K562 (cell line): ENCODE measurements around the gene MCM9. TPM values are rescaled to one million over a fixed set of nuclear protein-coding genes. Genes with fewer than 3 reads are reported as not detected.
A peak's percentile ranks its signal among the peaks of the same experiment; 100 is the strongest.

Experiments used
- ATAC-seq: fragments of 200-7000 bp; cut with Tn5 transposase; 3 replicates; pipeline ENCODE4 v1.9.1; 2020; ENCODE audit warnings: moderate library complexity
- BruUV-seq: library from RNA; stranded (reverse); fragments of 400-500 nt; replicated peaks from 2 replicates; lab custom pipeline; 2021; lab: Mats Ljungman, UMichigan
- CTCF ChIA-PET: fragments of 300-600 bp; formaldehyde crosslinking; extraction: SDS; loops from one replicate; lab custom pipeline; 2021; ENCODE audit warnings: low intra/inter-chr PET ratio; lab: Yijun Ruan, JAX
- POLR2A ChIA-PET: fragments of 300-600, 350-650 bp; sonication (Branson Sonifier 250); formaldehyde crosslinking; extraction: SDS; loops from one replicate; lab custom pipeline; 2021; ENCODE audit warnings: antibody characterized with exemption, inconsistent platforms; lab: Yijun Ruan, JAX
- DNase-seq, 4 experiments: peaks; one replicate each; pipeline versions ENCODE4 v3.0.0 to v3.0.0-alpha.2; 2011 to 2018; ENCODE audit warnings: low spot score in 3 of 4, mixed read lengths in 3 of 4; ENCODE audit errors: extremely low read depth in 1 of 4
- FAIRE-seq: peaks from 2 replicates; lab custom pipeline; 2011; peaks lifted over from hg19 to GRCh38; lab: Jason Lieb, UNC
- H2AFZ ChIP-seq: 2 replicates; pipeline ENCODE4 v1.6.0; 2011; ENCODE audit warnings: low read depth, low read length, control low read depth, inconsistent platforms
- H3K27ac ChIP-seq: fragments of 200-600 bp; 3 replicates; pipeline ENCODE4 v1.8.0; 2011; ENCODE audit warnings: low read depth, mild to moderate bottlenecking, control low read depth, inconsistent platforms, low read length, moderate library complexity, mixed read lengths; ENCODE audit errors: extremely low read depth
- H3K27me3 ChIP-seq, 2 experiments: fragments of 300-600 bp in 1 of 2; 2 replicates in 1 of 2; 3 replicates in 1 of 2; pipeline versions ENCODE4 v1.6.0 to v1.8.0; 2011; ENCODE audit warnings: inconsistent platforms in 2 of 2, low read length in 2 of 2, mild to moderate bottlenecking in 1 of 2, mixed read lengths in 1 of 2, moderate library complexity in 1 of 2; ENCODE audit not compliant: control insufficient read depth in 2 of 2, insufficient read depth in 2 of 2
- H3K36me3 ChIP-seq: fragments of 300-600 bp; 3 replicates; pipeline ENCODE4 v1.8.0; 2011; ENCODE audit warnings: mild to moderate bottlenecking, low read length, inconsistent platforms; ENCODE audit not compliant: control insufficient read depth, insufficient read depth
- H3K4me1 ChIP-seq, 2 experiments: fragments of 200-600 bp in 1 of 2; replicated peaks in 1 of 2; 2 replicates in 1 of 2; 3 replicates in 1 of 2; pipeline versions ENCODE4 v1.5.1 to v1.8.0; 2011; ENCODE audit warnings: inconsistent platforms in 2 of 2, low read length in 2 of 2, mild to moderate bottlenecking in 1 of 2, mixed read lengths in 1 of 2, moderate library complexity in 1 of 2; ENCODE audit not compliant: control insufficient read depth in 2 of 2, insufficient read depth in 2 of 2
- H3K4me2 ChIP-seq: 2 replicates; pipeline ENCODE4 v1.6.1; 2011; ENCODE audit warnings: low read length, control low read depth, inconsistent platforms, mixed read lengths; ENCODE audit not compliant: insufficient read depth
- H3K4me3 ChIP-seq: fragments of 200-600 bp; sonication (generic), shearing (Covaris generic); 2 replicates; pipeline ENCODE4 v1.5.1; 2016; ENCODE audit warnings: control low read depth, inconsistent platforms
- H3K79me2 ChIP-seq: fragments of 200-600 bp; 3 replicates; pipeline ENCODE4 v1.8.0; 2011; ENCODE audit warnings: low read length, inconsistent platforms; ENCODE audit not compliant: control insufficient read depth, insufficient read depth
- H3K9ac ChIP-seq, 2 experiments: 2 replicates each; pipeline versions ENCODE4 v1.6.0 to v1.6.1; 2011; ENCODE audit warnings: low read depth in 2 of 2, low read length in 2 of 2, control low read depth in 1 of 2, inconsistent platforms in 1 of 2, mild to moderate bottlenecking in 1 of 2, mixed read lengths in 1 of 2; ENCODE audit not compliant: insufficient read depth in 1 of 2
- H3K9me1 ChIP-seq: one replicate; pipeline ENCODE4 v1.6.0; 2011; ENCODE audit warnings: inconsistent platforms, mild to moderate bottlenecking, low read length, moderate library complexity; ENCODE audit not compliant: control insufficient read depth, insufficient read depth
- H3K9me3 ChIP-seq: replicated peaks from 2 replicates; pipeline ENCODE4 v1.5.1; 2011; ENCODE audit warnings: low read depth, low read length, inconsistent platforms; ENCODE audit not compliant: control insufficient read depth, insufficient read depth
- H4K20me1 ChIP-seq: replicated peaks from 2 replicates; pipeline ENCODE4 v1.6.1; 2011; ENCODE audit warnings: low read length, inconsistent platforms, mixed read lengths; ENCODE audit not compliant: control insufficient read depth, insufficient read depth
- ATF1 ChIP-seq, 2 experiments: fragments of 450-650 bp in 1 of 2; IDR thresholded peaks; 2 replicates each; pipeline ENCODE4 v1.6.1; 2016; ENCODE audit warnings: missing compliant biosample characterization in 1 of 2, missing genetic modification characterization in 1 of 2
- GTF2E2 ChIP-seq: fragments of 200-800 bp; sonication (Bioruptor generic); IDR thresholded peaks from 2 replicates; pipeline ENCODE4 v1.6.1; 2016; ENCODE audit warnings: missing genetic modification characterization, missing compliant biosample characterization
- MCM3 ChIP-seq: fragments of 450-650 bp; IDR thresholded peaks from 2 replicates; pipeline ENCODE4 v1.6.1; 2016
- MNT ChIP-seq, 2 experiments: fragments of 450-650 bp; conservative IDR thresholded peaks; 2 replicates each; pipeline ENCODE4 v1.6.1; 2017; ENCODE audit warnings: mild to moderate bottlenecking in 2 of 2, moderate library complexity in 2 of 2
- MXI1 ChIP-seq: IDR thresholded peaks from 2 replicates; pipeline ENCODE4 v1.6.1; 2011; ENCODE audit warnings: low read depth, mild to moderate bottlenecking, improper control_type of control experiment, low read length
- MYNN ChIP-seq, 2 experiments: sonication (generic); formaldehyde crosslinking in 1 of 2; IDR thresholded peaks; 2 replicates each; pipeline versions ENCODE4 v1.5.0 to v1.6.1; 2016 to 2020; ENCODE audit warnings: antibody characterized with exemption in 1 of 2, missing genetic modification reagents in 1 of 2
- RAD21 ChIP-seq, 2 experiments: fragments of 250-450 bp in 1 of 2; fragments of 450-650 bp in 1 of 2; sonication (Bioruptor Pico) in 1 of 2; formaldehyde crosslinking in 1 of 2; IDR thresholded peaks in 1 of 2; conservative IDR thresholded peaks in 1 of 2; 2 replicates each; pipeline versions ENCODE4 v1.4.0 to v1.8.0; 2020 to 2022; ENCODE audit warnings: mild to moderate bottlenecking in 2 of 2, moderate library complexity in 1 of 2
- RBM39 ChIP-seq: fragments of 200-400 bp; formaldehyde crosslinking; optimal IDR thresholded peaks from 2 replicates; pipeline ENCODE3; 2018; ENCODE audit warnings: low read depth, low read length
- RUNX1 ChIP-seq: sonication (generic); IDR thresholded peaks from 2 replicates; pipeline ENCODE4 v1.6.1; 2016; ENCODE audit warnings: antibody characterized with exemption, low read depth
- SIN3B ChIP-seq: fragments of 450-650 bp; IDR thresholded peaks from 2 replicates; pipeline ENCODE4 v1.6.1; 2017; ENCODE audit warnings: low read depth, mild to moderate bottlenecking, moderate library complexity
- ZNF778 ChIP-seq: fragments of 450-650 bp; formaldehyde crosslinking; IDR thresholded peaks from 2 replicates; pipeline ENCODE4 v1.4.0; 2020; ENCODE audit warnings: mild to moderate bottlenecking, moderate library complexity
- in situ Hi-C: fragments of 300-500 bp; cut with MboI; formaldehyde crosslinking; loops from 4 replicates; pipeline ENCODE4 v1.15.0; 2018; ENCODE audit warnings: inconsistent platforms, mixed read lengths
- intact Hi-C: fragments of 100-400 bp; cut with micrococcal nuclease; formaldehyde crosslinking; loops from 2 replicates; pipeline ENCODE4 v1.14.2; 2022
- polyA plus RNA-seq, 8 experiments: library from polyadenylated mRNA; depleted of rRNA in 4 of 8; stranded (reverse) in 5 of 8; unstranded in 3 of 8; fragments of >200 nt; fragmentation: Nextera tagmentation in 2 of 8; fragmentation: Illumina TruSeq in 1 of 8; extraction: Ambion mirVana in 2 of 8; extraction: Trizol in 1 of 8; gene quantifications; 2 replicates each; pipeline versions ENCODE4 v1.2.1 to v1.2.3, GENCODE V29; 2011 to 2014; ENCODE audit warnings: inconsistent platforms in 1 of 8, missing spikeins in 1 of 8
- total RNA-seq, 7 experiments: library from RNA; depleted of rRNA in 6 of 7; stranded (reverse); fragments of >200 nt in 6 of 7; fragmentation: Illumina TruSeq in 2 of 7; extraction: Trizol in 2 of 7; gene quantifications; 2 replicates each; pipeline versions ENCODE4 v1.2.1 to v1.2.3, GENCODE V29; 2011 to 2021; ENCODE audit warnings: low replicate concordance in 1 of 7
- TF ChIP-seq, protein P1 (sequence below): fragments of 200-800 bp; sonication (Bioruptor generic); IDR thresholded peaks from 2 replicates; pipeline ENCODE4 v1.6.1; 2016; ENCODE audit warnings: missing genetic modification characterization, missing compliant biosample characterization

The MCM9 gene
- total and polyA plus RNA-seq, 9 of the 15 experiments (the other 6 are each of a cell fraction or from before 2014, with no cell fraction given), result 4.8 to 16.7 (median 11.6) TPM

DNA sequence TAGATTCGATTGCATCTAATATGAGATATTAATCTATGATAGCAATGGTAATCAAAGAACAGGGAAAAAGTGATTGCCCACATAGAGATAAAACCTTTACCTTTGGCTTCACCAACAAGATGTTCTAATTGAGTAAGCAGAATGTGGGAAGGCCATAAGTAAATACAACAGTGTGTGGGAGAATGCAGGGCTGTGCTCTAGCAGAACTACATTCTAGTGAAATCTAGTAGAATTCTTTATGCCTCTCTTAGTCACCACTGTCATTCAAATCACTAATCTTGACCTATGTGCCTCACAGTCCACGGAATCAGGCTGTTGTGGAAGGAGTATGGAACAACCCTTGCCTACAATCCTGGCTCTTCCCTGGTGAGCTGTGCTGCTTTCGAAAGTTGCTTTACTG is 30.4 kb upstream of the MCM9 start (continued):
- TF ChIP-seq MXI1, result no peak
- no peak for TF ChIP-seq RUNX1
- TF ChIP-seq GTF2E2, result no peak
- no peak for TF ChIP-seq RBM39
- TF ChIP-seq MYNN (IDR thresholded peaks at IDR 0.05), result no peak
- TF ChIP-seq MYNN (CRISPR knock-in tag; IDR thresholded peaks at IDR 0.05), result no peak
- no peak for TF ChIP-seq ATF1 (CRISPR knock-in tag; IDR thresholded peaks at IDR 0.05)
- no peak for TF ChIP-seq ATF1 (tag; IDR thresholded peaks at IDR 0.05)
- TF ChIP-seq ZNF778, result no peak
- TF ChIP-seq SIN3B, result no peak
- TF ChIP-seq RAD21 (CRISPR knock-in tag; conservative IDR thresholded peaks at IDR 0.05 in 1 of 2, IDR thresholded peaks at IDR 0.05 in 1 of 2), result no peak
- no peak for TF ChIP-seq MCM3

- Histone ChIP-seq H4K20me1 (no peaks in the 10 kb centered on the region), H3K27ac (no peak overlapping the region), H3K4me2 (no peak overlapping the region), H3K4me1 (no peaks in the 10 kb centered on the region), H3K9me1 (no peaks in the 10 kb centered on the region), H3K9ac (no peak overlapping the region), H3K36me3 (no peaks in the 10 kb centered on the region), H3K79me2 (no peaks in the 10 kb centered on the region), H3K9me3 (no peaks in the 10 kb centered on the region), H2AFZ (no peak overlapping the region), H3K27me3 (no peaks in the 10 kb centered on the region), H3K4me3 (no peak overlapping the region)
- DNase-seq, result peak in 1 of 4 experiments; percentile 13
- intact Hi-C loops, result loop anchor here (5.0 to 10.0 kb wide), 2 partner anchors 678 to 1864 kb away; no protein-coding TSS in a partner anchor
- no TSS peak for BruUV-seq
- ChIA-PET CTCF (interaction anchor here (0.7 to 3.4 kb wide), 3 partner anchors 11 to 218 kb away, joined by 3 to 19 read pairs (median 4); no protein-coding TSS in a partner anchor), POLR2A (no interaction called here)
- FAIRE-seq, result peak; percentile 37
- ATAC-seq, result no peak
- in situ Hi-C loops, result no loop called here
- 0 out of 4 replicates have a peak, but pooled peaks of 1 of the 2 experiments have one; percentile 18 for TF ChIP-seq MNT (conservative IDR thresholded peaks at IDR 0.05)
- TF ChIP-seq, protein P1, sequence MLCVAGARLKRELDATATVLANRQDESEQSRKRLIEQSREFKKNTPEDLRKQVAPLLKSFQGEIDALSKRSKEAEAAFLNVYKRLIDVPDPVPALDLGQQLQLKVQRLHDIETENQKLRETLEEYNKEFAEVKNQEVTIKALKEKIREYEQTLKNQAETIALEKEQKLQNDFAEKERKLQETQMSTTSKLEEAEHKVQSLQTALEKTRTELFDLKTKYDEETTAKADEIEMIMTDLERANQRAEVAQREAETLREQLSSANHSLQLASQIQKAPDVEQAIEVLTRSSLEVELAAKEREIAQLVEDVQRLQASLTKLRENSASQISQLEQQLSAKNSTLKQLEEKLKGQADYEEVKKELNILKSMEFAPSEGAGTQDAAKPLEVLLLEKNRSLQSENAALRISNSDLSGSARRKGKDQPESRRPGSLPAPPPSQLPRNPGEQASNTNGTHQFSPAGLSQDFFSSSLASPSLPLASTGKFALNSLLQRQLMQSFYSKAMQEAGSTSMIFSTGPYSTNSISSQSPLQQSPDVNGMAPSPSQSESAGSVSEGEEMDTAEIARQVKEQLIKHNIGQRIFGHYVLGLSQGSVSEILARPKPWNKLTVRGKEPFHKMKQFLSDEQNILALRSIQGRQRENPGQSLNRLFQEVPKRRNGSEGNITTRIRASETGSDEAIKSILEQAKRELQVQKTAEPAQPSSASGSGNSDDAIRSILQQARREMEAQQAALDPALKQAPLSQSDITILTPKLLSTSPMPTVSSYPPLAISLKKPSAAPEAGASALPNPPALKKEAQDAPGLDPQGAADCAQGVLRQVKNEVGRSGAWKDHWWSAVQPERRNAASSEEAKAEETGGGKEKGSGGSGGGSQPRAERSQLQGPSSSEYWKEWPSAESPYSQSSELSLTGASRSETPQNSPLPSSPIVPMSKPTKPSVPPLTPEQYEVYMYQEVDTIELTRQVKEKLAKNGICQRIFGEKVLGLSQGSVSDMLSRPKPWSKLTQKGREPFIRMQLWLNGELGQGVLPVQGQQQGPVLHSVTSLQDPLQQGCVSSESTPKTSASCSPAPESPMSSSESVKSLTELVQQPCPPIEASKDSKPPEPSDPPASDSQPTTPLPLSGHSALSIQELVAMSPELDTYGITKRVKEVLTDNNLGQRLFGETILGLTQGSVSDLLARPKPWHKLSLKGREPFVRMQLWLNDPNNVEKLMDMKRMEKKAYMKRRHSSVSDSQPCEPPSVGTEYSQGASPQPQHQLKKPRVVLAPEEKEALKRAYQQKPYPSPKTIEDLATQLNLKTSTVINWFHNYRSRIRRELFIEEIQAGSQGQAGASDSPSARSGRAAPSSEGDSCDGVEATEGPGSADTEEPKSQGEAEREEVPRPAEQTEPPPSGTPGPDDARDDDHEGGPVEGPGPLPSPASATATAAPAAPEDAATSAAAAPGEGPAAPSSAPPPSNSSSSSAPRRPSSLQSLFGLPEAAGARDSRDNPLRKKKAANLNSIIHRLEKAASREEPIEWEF (CRISPR knock-in tag), result no peak
- TF ChIP-seq RAD21 (CRISPR knock-in tag; conservative IDR thresholded peaks at IDR 0.05 in 1 of 2, IDR thresholded peaks at IDR 0.05 in 1 of 2), result peak; percentile 42 to 54
Measured at GRCh38 chr6:118963003-118963402, 28.0 kb upstream of the MCM9 start.
